Measurements from ENCODE around the gene GIPC3.

The GIPC3 gene

DNA sequence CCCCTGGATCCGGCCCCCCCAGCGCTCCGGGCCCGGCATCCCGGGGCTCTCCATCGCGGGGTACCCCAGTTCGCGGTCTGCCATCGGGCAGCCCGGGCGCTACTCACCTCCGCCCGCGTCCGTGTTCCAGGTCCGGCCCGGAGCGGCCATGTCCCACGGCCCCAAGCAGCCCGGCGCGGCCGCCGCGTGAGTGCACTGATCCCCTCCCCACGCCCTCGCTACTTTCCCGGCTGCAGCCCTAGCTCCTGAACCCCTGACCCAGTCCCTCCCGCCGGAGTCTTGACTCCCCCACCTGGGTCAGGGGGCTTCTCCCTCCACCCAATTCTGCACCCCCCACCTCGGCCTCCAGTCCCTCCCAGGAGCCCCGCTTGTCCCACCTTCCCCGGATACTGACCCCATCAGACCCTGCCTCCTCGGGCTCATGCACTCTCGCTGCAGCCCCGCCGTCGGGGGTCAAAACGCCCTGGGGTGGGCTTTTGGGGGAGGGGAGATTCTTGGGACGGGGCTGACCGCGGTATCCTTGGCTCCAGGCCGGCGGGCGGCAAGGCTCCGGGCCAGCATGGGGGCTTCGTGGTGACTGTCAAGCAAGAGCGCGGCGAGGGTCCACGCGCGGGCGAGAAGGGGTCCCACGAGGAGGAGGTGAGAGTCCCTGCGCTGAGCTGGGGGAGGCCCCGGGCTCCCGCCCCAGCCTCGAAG is 12.0 kb upstream of the GIPC3 start:
- no peak for DNase-seq
- no peak for TF ChIP-seq CTCF (IDR thresholded peaks at IDR 0.05; ENCODE audit: low read depth, low read length)
- Histone ChIP-seq H3K27me3 (ENCODE audit: insufficient read depth, low read depth, severe bottlenecking) (no peaks in the 10 kb centered on the region), H3K4me3 (ENCODE audit: low read depth, low read length) (peak overlapping the region; percentile 75), H3K27ac (peak overlapping the region; percentile 78), H3K9me3 (ENCODE audit: severe bottlenecking) (no peaks in the 10 kb centered on the region), H3K36me3 (peaks cover 19% of the 10 kb centered on the region)

- H3K9me3 ChIP-seq (ENCODE audit: severe bottlenecking), result no peaks in the 10 kb centered on the region
- TF ChIP-seq CTCF (IDR thresholded peaks at IDR 0.05; ENCODE audit: low read depth, low read length), result no peak
- no peaks in the 10 kb centered on the region for H3K27me3 ChIP-seq (ENCODE audit: insufficient read depth, low read depth, severe bottlenecking)
- peak; percentile 96 for DNase-seq
- H3K36me3 ChIP-seq, result peaks cover 19% of the 10 kb centered on the region
- H3K27ac ChIP-seq, result no peak overlapping the region
- peak overlapping the region; percentile 75 for H3K4me3 ChIP-seq (ENCODE audit: low read depth, low read length)
These were observed 11.2 kb upstream of the GIPC3 start for GRCh38 chr19:3573858-3574637.

- Histone ChIP-seq H3K27ac (no peak overlapping the region), H3K27me3 (ENCODE audit: insufficient read depth, low read depth, severe bottlenecking) (no peaks in the 10 kb centered on the region), H3K9me3 (ENCODE audit: severe bottlenecking) (no peaks in the 10 kb centered on the region), H3K36me3 (peaks cover 19% of the 10 kb centered on the region), H3K4me3 (ENCODE audit: low read depth, low read length) (no peak overlapping the region)
- peak; percentile 65 for DNase-seq
- peak; percentile 65 for TF ChIP-seq CTCF (IDR thresholded peaks at IDR 0.05; ENCODE audit: low read depth, low read length)
These were observed 10.0 kb upstream of the GIPC3 start for GRCh38 chr19:3575260-3575741.

GRCh38 chr19:3575949-3576673 is 9.2 kb upstream of the GIPC3 start:
- H3K27ac ChIP-seq, result no peak overlapping the region
- no peaks in the 10 kb centered on the region for H3K9me3 ChIP-seq (ENCODE audit: severe bottlenecking)
- no peak for DNase-seq
- peaks cover 19% of the 10 kb centered on the region for H3K36me3 ChIP-seq
- no peaks in the 10 kb centered on the region for H3K27me3 ChIP-seq (ENCODE audit: insufficient read depth, low read depth, severe bottlenecking)
- no peak for TF ChIP-seq CTCF (IDR thresholded peaks at IDR 0.05; ENCODE audit: low read depth, low read length)
- no peak overlapping the region for H3K4me3 ChIP-seq (ENCODE audit: low read depth, low read length)

GRCh38 chr19:3576696-3577443 is 8.4 kb upstream of the GIPC3 start:
- no peak for DNase-seq
- Histone ChIP-seq H3K36me3 (peaks cover 19% of the 10 kb centered on the region), H3K4me3 (ENCODE audit: low read depth, low read length) (no peak overlapping the region), H3K9me3 (ENCODE audit: severe bottlenecking) (no peaks in the 10 kb centered on the region), H3K27me3 (ENCODE audit: insufficient read depth, low read depth, severe bottlenecking) (no peaks in the 10 kb centered on the region), H3K27ac (no peak overlapping the region)
- TF ChIP-seq CTCF (IDR thresholded peaks at IDR 0.05; ENCODE audit: low read depth, low read length), result no peak

Data from WERI-Rb-1 (cell line).